ENCODE results near the gene FREM1. TPM values are rescaled to one million over a fixed set of nuclear protein-coding genes. Genes with fewer than 3 reads are reported as not detected.

Gene FREM1
- total RNA-seq, 1 donor from 2014 or later, result 0.43 TPM

DNA sequence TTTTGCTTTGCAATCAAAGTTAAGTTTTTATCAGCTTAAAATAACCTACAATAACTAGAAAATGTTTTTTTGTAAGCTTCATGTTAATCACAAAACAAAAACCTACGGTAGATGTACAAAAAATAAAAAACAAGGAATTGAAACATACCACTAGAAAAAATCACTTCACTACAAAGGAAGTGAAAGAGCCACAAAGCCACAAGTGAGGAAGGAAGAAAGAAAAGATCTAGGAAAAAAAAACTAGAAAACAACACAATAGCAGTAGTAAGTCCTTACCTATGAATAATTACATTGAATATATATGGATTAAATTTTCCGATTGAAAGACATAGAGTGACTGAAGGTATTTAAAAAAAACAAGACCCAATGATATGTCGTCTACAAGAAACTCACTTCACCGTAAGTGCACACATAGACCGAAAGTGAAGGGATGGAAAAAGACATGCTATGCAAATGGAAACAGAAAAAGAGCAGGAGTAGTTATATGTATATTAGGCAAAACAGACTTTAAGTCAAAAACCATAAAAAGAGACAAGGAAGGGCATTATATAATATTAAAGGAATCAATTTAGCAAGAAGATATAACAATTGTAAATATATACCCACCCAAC, 203.6 kb downstream of the FREM1 start:
- no peak for DNase-seq (ENCODE audit: low read depth)

DNA sequence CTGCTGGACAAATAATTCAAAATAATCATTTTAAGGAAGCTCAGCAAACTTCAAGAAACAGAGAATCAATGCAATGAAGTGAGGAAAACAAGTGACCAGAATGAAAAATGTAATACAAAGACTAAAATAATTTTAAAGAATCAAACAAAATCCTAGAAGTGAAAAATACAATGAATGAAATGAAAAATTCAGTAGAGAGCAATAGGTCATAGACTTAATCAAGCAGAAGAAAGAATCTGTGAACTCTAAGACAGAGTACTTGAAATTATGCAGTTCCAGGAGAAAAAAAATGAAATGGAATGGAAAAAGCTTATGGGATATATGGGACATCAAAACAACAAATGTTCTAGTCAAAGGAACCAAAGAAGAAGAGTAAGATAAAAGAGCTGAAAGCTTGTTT, 205.1 kb downstream of the FREM1 start:
- no peak for DNase-seq (ENCODE audit: low read depth)

DNA sequence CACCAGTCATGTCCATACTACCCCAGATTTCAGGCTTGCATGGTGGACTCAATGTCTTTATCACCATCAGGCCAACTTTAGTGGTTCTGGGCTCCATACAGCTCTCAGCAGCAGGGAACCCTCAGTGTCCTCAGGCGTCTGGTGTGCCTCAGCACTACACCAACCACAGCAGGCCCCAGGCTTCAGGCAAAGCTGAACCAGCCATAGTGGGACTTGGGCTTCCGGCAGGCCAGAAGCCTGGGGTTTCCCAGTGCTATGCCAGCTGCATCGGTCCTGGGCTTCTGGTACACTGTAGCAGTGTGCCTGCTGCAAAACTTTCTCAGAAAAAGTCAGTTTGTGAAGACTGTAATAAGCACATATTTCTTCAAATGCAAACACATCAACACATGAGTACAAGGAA, 205.9 kb downstream of the FREM1 start:
- DNase-seq (ENCODE audit: low read depth), result no peak

DNA sequence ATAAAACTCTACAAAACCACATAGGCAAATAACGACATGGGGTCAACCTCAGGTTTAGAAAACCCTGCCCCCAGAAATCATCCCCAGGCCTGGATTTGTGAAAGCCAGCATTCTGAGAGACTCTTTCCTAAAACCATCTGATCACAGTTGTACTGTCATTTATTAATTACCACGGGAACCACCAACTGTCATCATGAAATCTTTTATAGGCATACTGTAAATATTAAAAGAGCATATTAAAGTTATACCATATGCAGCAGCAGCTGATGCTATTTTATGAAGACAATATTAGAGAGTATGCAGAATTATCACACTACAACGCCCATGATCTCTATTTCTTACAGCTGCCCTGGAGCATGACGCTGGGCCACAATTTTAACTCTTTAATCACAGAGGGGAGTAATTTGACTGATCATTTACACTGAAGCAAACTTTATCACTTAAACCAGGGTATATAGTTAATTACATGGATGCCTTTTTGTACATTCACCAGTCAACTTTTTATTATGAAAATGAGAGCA, 208.0 kb downstream of the FREM1 start:
- DNase-seq (ENCODE audit: low read depth), result no peak

DNA sequence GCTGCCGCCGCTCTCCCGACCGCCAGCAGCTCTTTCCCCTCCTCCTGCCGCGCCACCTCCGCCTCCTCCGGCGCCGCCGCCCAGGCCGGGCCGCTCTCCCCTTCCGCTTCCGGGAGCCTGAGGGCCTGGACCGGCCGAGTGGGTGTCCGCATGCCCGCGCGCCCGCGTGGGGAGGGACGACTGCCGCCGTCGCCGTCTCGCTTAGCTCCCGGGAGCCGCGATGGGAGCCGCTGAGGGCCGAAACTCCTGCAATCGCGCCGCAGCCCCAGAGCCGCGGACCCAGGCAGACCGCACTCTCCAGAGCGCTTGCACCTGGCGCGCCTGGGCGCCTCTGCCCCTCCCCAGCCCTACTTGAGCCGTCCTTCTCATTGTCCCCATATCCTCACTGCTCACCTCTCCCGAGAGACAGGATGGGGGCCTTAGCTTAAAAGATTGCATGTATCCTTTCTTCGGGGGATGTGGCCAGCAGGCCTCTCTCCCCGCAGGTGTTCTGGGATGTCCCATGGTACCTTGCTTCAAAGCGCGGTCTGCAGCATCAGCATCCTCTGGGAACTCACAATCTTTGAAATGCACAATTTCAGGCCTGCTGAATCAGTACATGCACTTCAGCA, 216.9 kb downstream of the FREM1 start, which contains the start of gene ZDHHC21:
Gene ZDHHC21, minus strand, starts transcription at position 182 of the 611 bp plus-strand sequence. CDS start 19,092 bp downstream, outside the sequence.
- peak; percentile 76 for DNase-seq (ENCODE audit: low read depth)

DNA sequence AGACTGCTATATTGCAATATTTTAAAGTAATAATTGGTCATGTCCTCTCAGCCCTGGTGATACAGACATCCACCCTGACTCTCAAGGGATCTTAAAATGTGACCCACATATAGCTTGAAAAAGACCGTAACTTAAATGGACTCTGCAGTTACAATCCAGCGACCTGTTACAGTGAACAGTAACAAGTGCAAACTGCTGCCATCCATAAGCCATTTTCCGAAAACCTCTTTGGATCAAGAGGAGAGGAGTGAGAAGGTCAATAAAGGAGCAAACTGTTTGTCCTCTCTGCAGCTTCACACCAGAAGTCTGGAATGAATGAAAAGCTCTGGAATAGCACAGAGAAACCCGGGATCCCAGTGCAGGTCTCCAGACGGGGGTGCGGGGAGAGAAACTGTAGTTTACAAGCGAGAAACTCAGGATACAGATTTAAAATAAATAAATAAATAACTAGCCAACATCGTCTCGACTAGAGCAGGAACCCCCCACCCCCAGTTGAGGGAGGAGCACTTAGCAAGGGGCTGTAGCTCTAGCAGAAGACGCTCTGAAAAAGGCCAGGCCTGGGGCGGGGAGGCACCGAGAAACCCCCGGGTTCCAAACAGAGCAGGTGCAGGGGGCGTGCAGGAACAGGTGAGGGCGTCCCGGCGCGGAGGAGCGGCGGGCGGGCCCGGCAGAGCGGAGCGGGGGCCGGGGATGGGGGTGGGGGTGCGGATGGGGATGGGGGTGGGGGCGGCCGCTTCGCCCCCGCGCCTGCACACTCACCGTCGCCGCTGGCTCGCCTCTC, 217.6 kb downstream of the FREM1 start:
- peak; percentile 32 for DNase-seq (ENCODE audit: low read depth)

DNA sequence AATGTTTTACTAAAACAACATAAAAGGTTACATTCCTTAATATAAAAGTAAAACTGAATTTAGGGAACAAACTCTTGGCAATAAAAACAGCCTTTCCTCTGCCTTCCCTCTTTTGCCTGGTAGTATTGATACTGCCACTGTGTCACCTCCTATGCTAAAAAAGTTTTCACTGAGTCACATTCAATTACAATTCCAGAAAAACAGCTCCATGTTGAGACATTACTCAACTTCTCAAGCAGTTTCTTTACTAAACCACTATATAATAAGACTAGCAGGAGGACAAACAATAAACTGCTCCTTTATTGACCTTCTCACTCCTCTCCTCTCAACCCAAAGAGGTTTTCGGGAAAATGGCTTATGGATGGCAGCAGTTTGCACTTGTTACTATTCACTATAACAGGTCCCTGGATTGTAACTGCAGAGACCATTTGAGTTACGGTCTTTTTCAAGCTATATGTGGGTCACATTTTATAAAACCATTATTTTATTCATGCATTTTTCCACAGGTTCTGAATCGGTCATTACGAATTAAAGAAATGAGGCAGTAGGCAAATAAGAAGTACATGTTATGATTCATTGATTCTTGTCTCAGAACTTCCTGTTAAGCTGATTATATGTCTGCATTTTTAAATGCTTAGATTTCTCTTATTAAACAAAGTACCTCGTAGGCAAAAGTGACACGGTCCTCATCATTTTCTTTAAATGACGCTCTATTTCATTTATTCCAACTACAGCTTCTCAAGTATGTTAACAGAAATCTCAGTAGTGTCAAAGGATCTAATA, 219.1 kb downstream of the FREM1 start:
- no peak for DNase-seq (ENCODE audit: low read depth)

DNA sequence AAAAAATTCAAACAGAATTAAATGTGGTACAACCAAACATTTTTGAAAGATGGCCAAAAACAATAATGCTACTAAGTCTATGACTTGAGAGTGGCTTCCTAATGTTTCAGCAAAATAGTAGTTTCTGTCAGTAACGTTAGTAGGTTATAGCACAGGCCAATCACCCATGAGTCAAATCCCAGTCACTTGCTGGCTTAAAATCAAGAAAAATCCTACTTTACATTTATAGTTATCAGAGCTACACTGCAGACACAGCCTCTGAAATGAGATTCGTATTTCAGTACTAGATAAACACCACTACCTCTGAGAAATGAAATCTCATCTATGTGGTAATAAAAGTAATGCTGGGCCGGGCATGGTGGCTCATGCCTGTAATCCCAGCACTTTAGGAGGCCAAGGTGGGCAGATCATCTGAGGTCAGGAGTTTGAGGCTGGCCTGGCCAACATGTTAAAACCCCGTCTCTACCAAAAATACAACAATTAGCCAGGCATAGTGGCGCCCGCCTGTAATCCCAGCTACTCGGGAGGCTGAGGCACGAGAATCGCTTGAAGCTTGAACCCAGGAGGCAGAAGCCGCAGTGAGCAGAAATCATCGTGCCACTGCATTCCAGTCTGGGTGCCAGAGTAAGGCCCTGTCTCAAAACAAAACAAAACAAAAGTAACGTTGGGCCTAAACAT, 223.0 kb downstream of the FREM1 start:
- DNase-seq (ENCODE audit: low read depth), result peak; percentile 22

DNA sequence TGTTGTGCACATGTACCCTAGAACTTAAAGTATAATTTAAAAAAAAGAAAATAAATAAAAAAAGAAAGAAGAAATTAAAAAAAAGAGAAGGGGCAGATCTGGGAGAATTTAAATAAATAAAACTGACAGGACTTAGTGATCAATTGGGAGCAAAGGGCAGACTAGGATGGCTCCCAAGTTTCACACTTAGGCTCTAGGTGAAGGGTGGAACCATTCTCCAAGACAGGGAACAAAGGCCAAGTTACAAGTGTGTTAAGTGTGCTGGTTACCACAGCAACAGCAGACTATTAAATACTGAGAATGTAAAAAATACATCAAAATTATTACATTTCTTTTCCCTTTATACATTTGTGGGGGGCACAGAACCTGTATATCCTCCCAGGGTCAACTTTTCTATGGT, 224.1 kb downstream of the FREM1 start:
- no peak for DNase-seq (ENCODE audit: low read depth)

Other genes with a start within 250 kb of the FREM1 start
- gene ZDHHC21, start 217.0 kb downstream of the FREM1 start, total RNA-seq, result 13.8 and 18.2 TPM in 2 replicates
- gene CER1, start 187.7 kb downstream of the FREM1 start, total RNA-seq, result not detected in 2 replicates